Measurements from ENCODE around the gene LYST.

DNA sequence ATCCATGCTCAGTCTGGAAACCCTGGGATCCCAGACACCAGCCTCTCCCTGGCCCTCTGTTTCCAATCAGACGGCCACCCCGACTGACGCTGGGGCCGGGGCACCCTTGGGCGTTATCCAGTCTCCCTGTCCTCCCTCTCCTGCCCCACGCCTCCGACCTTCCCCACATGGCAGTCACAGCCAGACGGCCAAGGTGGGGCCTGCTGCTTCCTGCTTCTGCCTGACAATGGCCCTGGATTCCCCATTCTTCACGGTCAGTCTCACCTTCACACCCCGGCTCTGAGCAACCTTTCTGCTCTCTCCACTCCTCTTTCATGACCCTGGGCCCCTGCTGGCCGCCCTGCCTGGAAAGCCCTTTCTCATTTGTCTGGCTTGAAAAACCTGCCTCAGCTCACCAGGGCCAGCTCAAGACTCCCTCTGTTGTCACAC lies 223.7 kb downstream of the LYST start:
- TF ChIP-seq SIN3A (IDR thresholded peaks at IDR 0.05; ENCODE audit: borderline replicate concordance, insufficient read depth, low read length) (no peak), TAF1 (IDR thresholded peaks at IDR 0.05; ENCODE audit: borderline replicate concordance, insufficient read depth, low read length) (no peak), POLR2AphosphoS5 (IDR thresholded peaks at IDR 0.05; ENCODE audit: low read depth, low read length) (no peak), FOXP2 (optimal IDR thresholded peaks at IDR 0.05; ENCODE audit: borderline replicate concordance, extremely low read depth, extremely low read length, insufficient read depth) (no peak)
- TF ChIP-seq, protein P1, sequence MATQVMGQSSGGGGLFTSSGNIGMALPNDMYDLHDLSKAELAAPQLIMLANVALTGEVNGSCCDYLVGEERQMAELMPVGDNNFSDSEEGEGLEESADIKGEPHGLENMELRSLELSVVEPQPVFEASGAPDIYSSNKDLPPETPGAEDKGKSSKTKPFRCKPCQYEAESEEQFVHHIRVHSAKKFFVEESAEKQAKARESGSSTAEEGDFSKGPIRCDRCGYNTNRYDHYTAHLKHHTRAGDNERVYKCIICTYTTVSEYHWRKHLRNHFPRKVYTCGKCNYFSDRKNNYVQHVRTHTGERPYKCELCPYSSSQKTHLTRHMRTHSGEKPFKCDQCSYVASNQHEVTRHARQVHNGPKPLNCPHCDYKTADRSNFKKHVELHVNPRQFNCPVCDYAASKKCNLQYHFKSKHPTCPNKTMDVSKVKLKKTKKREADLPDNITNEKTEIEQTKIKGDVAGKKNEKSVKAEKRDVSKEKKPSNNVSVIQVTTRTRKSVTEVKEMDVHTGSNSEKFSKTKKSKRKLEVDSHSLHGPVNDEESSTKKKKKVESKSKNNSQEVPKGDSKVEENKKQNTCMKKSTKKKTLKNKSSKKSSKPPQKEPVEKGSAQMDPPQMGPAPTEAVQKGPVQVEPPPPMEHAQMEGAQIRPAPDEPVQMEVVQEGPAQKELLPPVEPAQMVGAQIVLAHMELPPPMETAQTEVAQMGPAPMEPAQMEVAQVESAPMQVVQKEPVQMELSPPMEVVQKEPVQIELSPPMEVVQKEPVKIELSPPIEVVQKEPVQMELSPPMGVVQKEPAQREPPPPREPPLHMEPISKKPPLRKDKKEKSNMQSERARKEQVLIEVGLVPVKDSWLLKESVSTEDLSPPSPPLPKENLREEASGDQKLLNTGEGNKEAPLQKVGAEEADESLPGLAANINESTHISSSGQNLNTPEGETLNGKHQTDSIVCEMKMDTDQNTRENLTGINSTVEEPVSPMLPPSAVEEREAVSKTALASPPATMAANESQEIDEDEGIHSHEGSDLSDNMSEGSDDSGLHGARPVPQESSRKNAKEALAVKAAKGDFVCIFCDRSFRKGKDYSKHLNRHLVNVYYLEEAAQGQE (IDR thresholded peaks at IDR 0.05; ENCODE audit: insufficient read depth in 1 of 2, low read depth in 2 of 2, low read length in 2 of 2): no peak

Measured in PFSK-1 (cell line).